IMR-90 (cell line): Measurements from ENCODE around the gene CTDP1. TPM values are rescaled to one million over a fixed set of nuclear protein-coding genes. Genes with fewer than 3 reads are reported as not detected.

Experiments used
- ATAC-seq: fragments of 200-7000 bp; cut with Tn5 transposase; 2 replicates; pipeline ENCODE4 v1.9.1; 2020; ENCODE audit warnings: low read depth, mild to moderate bottlenecking, moderate library complexity
- BruUV-seq: library from RNA; stranded (reverse); fragments of 400-500 nt; replicated peaks from 2 replicates; lab custom pipeline; 2021; lab: Mats Ljungman, UMichigan
- CTCF ChIA-PET: fragments of 300-600 bp; formaldehyde crosslinking; extraction: SDS; loops from one replicate; lab custom pipeline; 2021; ENCODE audit warnings: antibody characterized with exemption; lab: Yijun Ruan, JAX
- POLR2A ChIA-PET: fragments of 300-600 bp; sonication (Branson Sonifier 250); formaldehyde crosslinking; loops from one replicate; lab custom pipeline; 2022; ENCODE audit warnings: antibody characterized with exemption; ENCODE audit not compliant: unreplicated experiment; lab: Charles Lee
- DNase-seq: peaks from one replicate; pipeline ENCODE4 v3.0.0; 2013
- H2AFZ ChIP-seq: replicated peaks from 2 replicates; pipeline ENCODE3; 2013; ENCODE audit warnings: low read length, mild to moderate bottlenecking; ENCODE audit not compliant: poor library complexity
- H2AK5ac ChIP-seq: 2 replicates; pipeline ENCODE4 v1.6.1; 2013; ENCODE audit warnings: low read depth, low read length, inconsistent platforms
- H2AK9ac ChIP-seq: replicated peaks from 2 replicates; pipeline ENCODE3; 2013; ENCODE audit warnings: mild to moderate bottlenecking, low read depth, low read length, moderate library complexity; ENCODE audit not compliant: poor library complexity
- H2BK120ac ChIP-seq: 2 replicates; pipeline ENCODE4 v1.6.1; 2013; ENCODE audit warnings: low read depth, low read length, inconsistent platforms
- H2BK15ac ChIP-seq: 3 replicates; pipeline ENCODE4 v1.6.1; 2013; ENCODE audit warnings: low read depth, low read length, inconsistent platforms
- H2BK20ac ChIP-seq: 2 replicates; pipeline ENCODE4 v1.6.1; 2013; ENCODE audit warnings: low read depth, mild to moderate bottlenecking, inconsistent platforms, low read length, moderate library complexity
- H2BK5ac ChIP-seq: 2 replicates; pipeline ENCODE4 v1.6.1; 2013; ENCODE audit warnings: mild to moderate bottlenecking, low read depth, low read length, inconsistent platforms; ENCODE audit not compliant: poor library complexity, severe bottlenecking
- H3K14ac ChIP-seq: replicated peaks from 2 replicates; pipeline ENCODE4 v1.6.1; 2013; ENCODE audit warnings: low read depth, low read length, inconsistent platforms
- H3K18ac ChIP-seq: 2 replicates; pipeline ENCODE4 v1.6.1; 2013; ENCODE audit warnings: low read depth, low read length, control low read depth
- H3K23ac ChIP-seq: 2 replicates; pipeline ENCODE4 v1.6.1; 2013; ENCODE audit warnings: low read depth, low read length, inconsistent platforms
- H3K27ac ChIP-seq: 2 replicates; pipeline ENCODE4 v1.5.1; 2013; ENCODE audit warnings: mild to moderate bottlenecking, control low read depth, low read length; ENCODE audit not compliant: insufficient read depth
- H3K27me3 ChIP-seq: 2 replicates; pipeline ENCODE4 v1.6.1; 2013; ENCODE audit warnings: low read length; ENCODE audit not compliant: control insufficient read depth, insufficient read depth
- H3K36me3 ChIP-seq: 2 replicates; pipeline ENCODE4 v1.6.1; 2013; ENCODE audit warnings: low read length, mixed read lengths; ENCODE audit not compliant: control insufficient read depth, insufficient read depth
- H3K4ac ChIP-seq: 2 replicates; pipeline ENCODE4 v1.6.1; 2013; ENCODE audit warnings: low read depth, low read length, inconsistent platforms
- H3K4me1 ChIP-seq: 2 replicates; pipeline ENCODE4 v1.6.1; 2013; ENCODE audit warnings: low read length, mixed read lengths; ENCODE audit not compliant: control insufficient read depth, insufficient read depth
- H3K4me2 ChIP-seq: 2 replicates; pipeline ENCODE4 v1.6.1; 2013; ENCODE audit warnings: low read depth, mild to moderate bottlenecking, control low read depth, low read length, moderate library complexity
- H3K4me3 ChIP-seq: 2 replicates; pipeline ENCODE4 v1.5.1; 2013; ENCODE audit warnings: low read depth, mild to moderate bottlenecking, control low read depth, low read length, moderate library complexity; ENCODE audit not compliant: insufficient read depth
- H3K56ac ChIP-seq: 2 replicates; pipeline ENCODE4 v1.6.1; 2013; ENCODE audit warnings: low read length, inconsistent platforms; ENCODE audit not compliant: insufficient read depth; ENCODE audit errors: extremely low read depth
- H3K79me1 ChIP-seq, 2 experiments: 2 replicates each; pipeline ENCODE4 v1.6.1; 2013; ENCODE audit warnings: low read length in 2 of 2, inconsistent platforms in 1 of 2, low read depth in 1 of 2
- H3K9ac ChIP-seq: 2 replicates; pipeline ENCODE4 v1.6.1; 2013; ENCODE audit warnings: low read depth, low read length, control low read depth
- H3K9me1 ChIP-seq: 2 replicates; pipeline ENCODE4 v1.6.1; 2013; ENCODE audit warnings: low read length, inconsistent platforms; ENCODE audit not compliant: insufficient read depth
- H3K9me3 ChIP-seq: 2 replicates; pipeline ENCODE4 v1.6.1; 2013; ENCODE audit warnings: low read length; ENCODE audit not compliant: control insufficient read depth, insufficient read depth
- H4K20me1 ChIP-seq: 2 replicates; pipeline ENCODE4 v1.6.1; 2013; ENCODE audit warnings: low read length, inconsistent platforms; ENCODE audit not compliant: insufficient read depth
- H4K5ac ChIP-seq: 2 replicates; pipeline ENCODE4 v1.6.1; 2013; ENCODE audit warnings: mild to moderate bottlenecking, low read depth, low read length, control low read depth
- H4K8ac ChIP-seq, 2 experiments: 2 replicates each; pipeline ENCODE4 v1.6.1; 2013; ENCODE audit warnings: low read depth in 2 of 2, low read length in 2 of 2, control low read depth in 1 of 2, inconsistent platforms in 1 of 2
- H4K91ac ChIP-seq: 2 replicates; pipeline ENCODE4 v1.6.1; 2013; ENCODE audit warnings: low read depth, low read length, inconsistent platforms; ENCODE audit not compliant: insufficient read depth
- CEBPB ChIP-seq: IDR thresholded peaks from 2 replicates; pipeline ENCODE4 v1.6.1; 2012; ENCODE audit warnings: low read depth, low read length, improper control_type of control experiment
- CHD1 ChIP-seq: IDR thresholded peaks from 2 replicates; pipeline ENCODE4 v1.6.1; 2012; ENCODE audit warnings: low read depth, low read length, improper control_type of control experiment
- MAFK ChIP-seq: IDR thresholded peaks from 2 replicates; pipeline ENCODE4 v1.6.1; 2012; ENCODE audit warnings: low read depth, low read length, improper control_type of control experiment
- MAZ ChIP-seq: IDR thresholded peaks from 2 replicates; pipeline ENCODE4 v1.6.1; 2012; ENCODE audit warnings: low read depth, mild to moderate bottlenecking, low read length, improper control_type of control experiment, moderate library complexity, borderline replicate concordance
- RAD21 ChIP-seq: IDR thresholded peaks from 2 replicates; pipeline ENCODE4 v1.6.1; 2012; ENCODE audit warnings: low read length, improper control_type of control experiment
- SMC3 ChIP-seq: fragments of 150-350 bp; IDR thresholded peaks from 2 replicates; pipeline ENCODE4 v1.6.1; 2016; ENCODE audit warnings: low read depth, mild to moderate bottlenecking, antibody characterized with exemption, low read length, moderate library complexity
- WGBS, 2 experiments: methylation state at CpG; one replicate each; pipeline versions ENCODE4 v1.1.5 to v1.1.7; 2013; ENCODE audit warnings: missing lambda C conversion rate in 2 of 2; ENCODE audit not compliant: insufficient read length in 1 of 2; ENCODE audit errors: extremely low coverage in 2 of 2; 5-methylcytosine and 5-hydroxymethylcytosine counted together
- dilution Hi-C: fragments of 300-500 bp; cut with HindIII; formaldehyde crosslinking; loops from one replicate; pipeline ENCODE4 v1.14.3; 2018; ENCODE audit warnings: low sequenced_read_pairs; ENCODE audit not compliant: unreplicated experiment
- in situ Hi-C: fragments of 300-500 bp; cut with MboI; formaldehyde crosslinking; loops from 3 replicates; pipeline ENCODE4 v1.14.3; 2019; ENCODE audit warnings: low sequenced_read_pairs, inconsistent platforms, mixed read lengths
- intact Hi-C: fragments of 100-400 bp; cut with micrococcal nuclease; formaldehyde crosslinking; loops from 2 replicates; pipeline ENCODE4 v1.10.0; 2022
- polyA plus RNA-seq, 3 experiments: library from polyadenylated mRNA; depleted of rRNA; stranded (reverse); fragments of >200 nt; gene quantifications; 2 replicates each; pipeline ENCODE4 v1.2.3, GENCODE V29; 2012; ENCODE audit warnings: low replicate concordance in 1 of 3
- total RNA-seq: library from RNA; depleted of rRNA; stranded (reverse); fragments of >200 nt; gene quantifications from 2 replicates; pipeline ENCODE4 v1.2.3, GENCODE V29; 2012
- TF ChIP-seq, protein P1 (sequence below): conservative IDR thresholded peaks from 2 replicates; pipeline ENCODE4 v1.5.1; 2012; ENCODE audit warnings: mild to moderate bottlenecking, low read depth, low read length, improper control_type of control experiment

Gene CTDP1
- total and polyA plus RNA-seq, 2 of the 4 experiments (the other 2 are of a cell fraction): 13.4 to 17.6 TPM

DNA sequence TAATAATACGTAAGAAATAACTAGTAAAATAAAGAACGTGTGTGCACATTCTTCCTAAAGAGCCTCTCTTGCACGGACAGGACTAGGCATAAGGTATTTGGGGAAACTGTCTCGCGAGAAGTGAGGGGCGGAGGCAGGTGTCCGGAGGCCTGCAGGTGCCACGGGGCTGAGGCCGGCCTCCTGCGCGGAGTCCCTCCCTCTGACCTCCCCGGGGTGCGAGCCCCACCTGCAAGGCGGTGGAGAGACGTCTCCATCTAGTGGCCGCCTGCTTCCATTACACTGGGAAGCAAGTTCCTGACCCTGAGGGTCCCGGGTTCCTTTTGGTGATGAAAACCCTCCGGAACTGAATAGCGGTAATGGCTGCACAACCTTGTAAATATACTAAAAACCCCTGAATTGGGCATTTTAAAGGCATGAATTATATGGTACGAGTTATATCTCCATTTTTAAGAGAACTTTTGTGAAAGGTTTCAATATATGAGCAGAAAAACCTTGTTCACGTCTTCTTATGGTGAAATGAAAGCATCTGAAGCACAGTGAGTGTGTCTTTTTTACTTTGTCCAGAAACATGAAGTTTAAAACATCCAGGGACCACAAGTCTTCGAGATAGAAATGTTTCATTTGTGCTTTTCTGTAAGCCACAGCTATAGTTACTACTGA is 35.5 kb upstream of the CTDP1 start:
- Histone ChIP-seq H2AFZ (no peak overlapping the region), H3K4ac (no peak overlapping the region), H3K56ac (no peak overlapping the region), H3K4me1 (no peaks in the 10 kb centered on the region), H3K36me3 (no peaks in the 10 kb centered on the region), H4K8ac (no peak overlapping the region), H3K14ac (no peak overlapping the region), H3K9me3 (no peaks in the 10 kb centered on the region), H3K9ac (no peak overlapping the region), H3K79me1 (no peaks in the 10 kb centered on the region), H3K27ac (no peak overlapping the region), H3K4me3 (no peak overlapping the region), H3K27me3 (peaks cover 24% of the 10 kb centered on the region), H3K4me2 (no peak overlapping the region), H3K23ac (no peak overlapping the region), H2BK5ac (no peak overlapping the region), H3K18ac (no peak overlapping the region), H4K91ac (no peak overlapping the region), H2BK120ac (no peak overlapping the region), H4K5ac (no peak overlapping the region), H2BK15ac (no peak overlapping the region), H2AK9ac (peak overlapping the region; percentile 23), H4K20me1 (no peaks in the 10 kb centered on the region), H2AK5ac (no peak overlapping the region), H2BK20ac (no peak overlapping the region), H3K9me1 (no peaks in the 10 kb centered on the region)
- dilution Hi-C loops (no loop called here), in situ Hi-C loops (loop anchor here (5.0 kb wide), 1 partner anchor 267 kb away; no protein-coding TSS in a partner anchor), intact Hi-C loops (loop anchor here (1.0 kb wide), 2 partner anchors 116 to 264 kb away; no protein-coding TSS in a partner anchor)
- ChIA-PET POLR2A (no interaction called here), CTCF (interaction anchor here (0.9 to 1.2 kb wide), 2 partner anchors 19 to 264 kb away, joined by 3 to 10 read pairs; no protein-coding TSS in a partner anchor)
- no TSS peak for BruUV-seq
- TF ChIP-seq MAZ (peak; percentile 58; the same call in 1 of the 2 replicates), MAFK (no peak), RAD21 (peak; percentile 95), SMC3 (peak; percentile 89), CHD1 (no peak), CEBPB (no peak)
- TF ChIP-seq, protein P1, sequence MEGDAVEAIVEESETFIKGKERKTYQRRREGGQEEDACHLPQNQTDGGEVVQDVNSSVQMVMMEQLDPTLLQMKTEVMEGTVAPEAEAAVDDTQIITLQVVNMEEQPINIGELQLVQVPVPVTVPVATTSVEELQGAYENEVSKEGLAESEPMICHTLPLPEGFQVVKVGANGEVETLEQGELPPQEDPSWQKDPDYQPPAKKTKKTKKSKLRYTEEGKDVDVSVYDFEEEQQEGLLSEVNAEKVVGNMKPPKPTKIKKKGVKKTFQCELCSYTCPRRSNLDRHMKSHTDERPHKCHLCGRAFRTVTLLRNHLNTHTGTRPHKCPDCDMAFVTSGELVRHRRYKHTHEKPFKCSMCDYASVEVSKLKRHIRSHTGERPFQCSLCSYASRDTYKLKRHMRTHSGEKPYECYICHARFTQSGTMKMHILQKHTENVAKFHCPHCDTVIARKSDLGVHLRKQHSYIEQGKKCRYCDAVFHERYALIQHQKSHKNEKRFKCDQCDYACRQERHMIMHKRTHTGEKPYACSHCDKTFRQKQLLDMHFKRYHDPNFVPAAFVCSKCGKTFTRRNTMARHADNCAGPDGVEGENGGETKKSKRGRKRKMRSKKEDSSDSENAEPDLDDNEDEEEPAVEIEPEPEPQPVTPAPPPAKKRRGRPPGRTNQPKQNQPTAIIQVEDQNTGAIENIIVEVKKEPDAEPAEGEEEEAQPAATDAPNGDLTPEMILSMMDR: peak; percentile 85
- DNase-seq (peak; percentile 47), ATAC-seq (peak; percentile 92)
- 5% methylated on average over 7 of the region's 22 CpGs; no CpG with 5 or more reads in 1 of the 2 experiments for WGBS, 2 experiments
